Fibroblast of lung (primary cell): ENCODE data around the gene ST6GALNAC3.

ENCODE experiments used
- EZH2 ChIP-seq: IDR thresholded peaks from 2 replicates; pipeline ENCODE4 v1.5.1; 2012; ENCODE audit warnings: low read length, control low read depth, mild to moderate bottlenecking; ENCODE audit errors: missing control alignments
- TF ChIP-seq, protein P1 (sequence below), 2 donors: IDR thresholded peaks in 1 of 2; conservative IDR thresholded peaks in 1 of 2; 1 replicate in 1 of 2; 2 replicates in 1 of 2; pipeline ENCODE4 v1.5.1; 2011 to 2012; ENCODE audit warnings: low read length in 2 of 2, control low read depth in 1 of 2, inconsistent platforms in 1 of 2, low read depth in 1 of 2, mild to moderate bottlenecking in 1 of 2

DNA sequence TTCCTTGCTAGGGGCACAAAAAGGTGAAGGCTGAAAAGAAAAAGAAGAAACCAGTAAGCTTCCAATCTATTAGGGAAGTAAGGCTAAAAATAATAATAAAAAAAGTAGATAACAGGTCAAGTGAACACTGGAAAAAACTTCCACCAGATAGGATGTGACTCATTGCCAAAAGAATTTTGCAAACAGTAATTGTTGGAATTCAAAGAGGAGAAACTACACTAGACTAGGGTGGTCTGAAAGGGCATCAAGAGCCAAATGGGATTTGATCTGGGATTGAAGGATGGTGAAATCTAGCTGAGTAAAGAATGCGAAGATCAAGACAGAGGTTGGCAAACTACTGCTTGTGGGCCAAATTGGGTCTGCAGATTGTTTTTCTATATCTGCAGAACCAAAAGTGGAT, 6.0 kb upstream of the ST6GALNAC3 start:
- TF ChIP-seq, protein P1, sequence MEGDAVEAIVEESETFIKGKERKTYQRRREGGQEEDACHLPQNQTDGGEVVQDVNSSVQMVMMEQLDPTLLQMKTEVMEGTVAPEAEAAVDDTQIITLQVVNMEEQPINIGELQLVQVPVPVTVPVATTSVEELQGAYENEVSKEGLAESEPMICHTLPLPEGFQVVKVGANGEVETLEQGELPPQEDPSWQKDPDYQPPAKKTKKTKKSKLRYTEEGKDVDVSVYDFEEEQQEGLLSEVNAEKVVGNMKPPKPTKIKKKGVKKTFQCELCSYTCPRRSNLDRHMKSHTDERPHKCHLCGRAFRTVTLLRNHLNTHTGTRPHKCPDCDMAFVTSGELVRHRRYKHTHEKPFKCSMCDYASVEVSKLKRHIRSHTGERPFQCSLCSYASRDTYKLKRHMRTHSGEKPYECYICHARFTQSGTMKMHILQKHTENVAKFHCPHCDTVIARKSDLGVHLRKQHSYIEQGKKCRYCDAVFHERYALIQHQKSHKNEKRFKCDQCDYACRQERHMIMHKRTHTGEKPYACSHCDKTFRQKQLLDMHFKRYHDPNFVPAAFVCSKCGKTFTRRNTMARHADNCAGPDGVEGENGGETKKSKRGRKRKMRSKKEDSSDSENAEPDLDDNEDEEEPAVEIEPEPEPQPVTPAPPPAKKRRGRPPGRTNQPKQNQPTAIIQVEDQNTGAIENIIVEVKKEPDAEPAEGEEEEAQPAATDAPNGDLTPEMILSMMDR (conservative IDR thresholded peaks at IDR 0.05 in 1 of 2, IDR thresholded peaks at IDR 0.05 in 1 of 2; ENCODE audit: low read depth in 1 of 2, low read length in 2 of 2), result no peak
- no peak for TF ChIP-seq EZH2
